Ishikawa (cell line): Measurements from ENCODE around the gene ESPN.

Source experiments
- CREB1 ChIP-seq: IDR thresholded peaks from 2 replicates; pipeline ENCODE4 v1.6.1; 2012; ENCODE audit warnings: low read depth
- EGR1 ChIP-seq: IDR thresholded peaks from 2 replicates; pipeline ENCODE4 v1.6.1; 2012
- NFIC ChIP-seq: IDR thresholded peaks from 2 replicates; pipeline ENCODE4 v1.6.1; 2012
- TAF1 ChIP-seq: IDR thresholded peaks from 2 replicates; pipeline ENCODE4 v1.6.1; 2012; ENCODE audit warnings: low read depth, mild to moderate bottlenecking

- TF ChIP-seq CREB1 (no peak), TAF1 (no peak), EGR1 (no peak), NFIC (no peak)
Measured at GRCh38 chr1:6384135-6384534, 40.4 kb upstream of the ESPN start.
